Tibial nerve (tissue), 4 donors: ENCODE data around the gene NKG7. TPM values are rescaled to one million over a fixed set of nuclear protein-coding genes. Genes with fewer than 3 reads are reported as not detected.

Experiments used
- DNase-seq, 2 donors: peaks; one replicate each; pipeline ENCODE4 v3.0.0-alpha.2; 2019; ENCODE audit warnings: low spot score in 2 of 2
- H3K27ac ChIP-seq, 4 donors: fragments of 200-600 bp; sonication (generic) in 3 of 4; one replicate each; pipeline ENCODE4 v1.5.1; 2017 to 2019; ENCODE audit warnings: mild to moderate bottlenecking in 1 of 4
- H3K27me3 ChIP-seq, 2 donors: fragments of 200-600 bp; sonication (generic) in 1 of 2; one replicate each; pipeline versions ENCODE4 v1.5.1 to v1.6.0; 2017 to 2019
- H3K36me3 ChIP-seq, 3 donors: fragments of 200-600 bp; sonication (generic); one replicate each; pipeline ENCODE4 v1.5.1; 2018 to 2019
- H3K4me1 ChIP-seq, 4 donors: fragments of 200-600 bp; sonication (generic) in 3 of 4; one replicate each; pipeline ENCODE4 v1.5.1; 2017 to 2019
- H3K4me3 ChIP-seq, 4 donors: fragments of 200-600 bp; sonication (generic) in 3 of 4; one replicate each; pipeline ENCODE4 v1.5.1; 2017 to 2019; ENCODE audit warnings: mild to moderate bottlenecking in 1 of 4, moderate library complexity in 1 of 4
- H3K9me3 ChIP-seq, 4 donors: fragments of 200-600 bp; sonication (generic) in 3 of 4; one replicate each; pipeline ENCODE4 v1.5.1; 2017 to 2019
- EP300 ChIP-seq, 2 donors: sonication (generic); formaldehyde crosslinking; IDR thresholded peaks; one replicate each; pipeline ENCODE4 v1.6.1; 2017; ENCODE audit warnings: antibody characterized with exemption in 2 of 2, mild to moderate bottlenecking in 1 of 2
- POLR2A ChIP-seq, 2 donors: fragments of 450-650 bp; IDR thresholded peaks; one replicate each; pipeline ENCODE4 v1.6.1; 2017; ENCODE audit warnings: antibody characterized with exemption in 2 of 2, mild to moderate bottlenecking in 2 of 2, moderate library complexity in 2 of 2
- WGBS, 2 donors: methylation state at CpG; one replicate each; pipeline ENCODE4 v1.1.5; 2018; 5-methylcytosine and 5-hydroxymethylcytosine counted together
- total RNA-seq, 4 donors: library from RNA; depleted of rRNA; stranded (reverse); fragments of >200 nt; gene quantifications; one replicate each; pipeline ENCODE4 v1.1.0, GENCODE V29; 2016
- TF ChIP-seq, protein P1 (sequence below), 5 experiments: fragments of 200-600 bp in 3 of 5; fragments of 450-650 bp in 2 of 5; sonication (generic) in 3 of 5; IDR thresholded peaks; one replicate each; pipeline ENCODE4 v1.5.1; 2016 to 2019; ENCODE audit warnings: antibody characterized with exemption in 5 of 5, mild to moderate bottlenecking in 3 of 5, moderate library complexity in 2 of 5

Gene NKG7
- total RNA-seq, 4 donors from 2014 or later: 3.6 to 3.9 TPM; not detected in 2

- Histone ChIP-seq H3K36me3 (peaks cover 0 to 9% (median 0%) of the 10 kb centered on the region in 3 donors), H3K4me3 (no peak overlapping the region), H3K4me1 (peaks cover 0 to 28% (median 11%) of the 10 kb centered on the region in 4 donors), H3K9me3 (no peaks in the 10 kb centered on the region), H3K27me3 (no peaks in the 10 kb centered on the region), H3K27ac (no peak overlapping the region)
- WGBS, 2 donors: 88% methylated on average over 11 to 12 of the region's 13 CpGs
- TF ChIP-seq, protein P1, sequence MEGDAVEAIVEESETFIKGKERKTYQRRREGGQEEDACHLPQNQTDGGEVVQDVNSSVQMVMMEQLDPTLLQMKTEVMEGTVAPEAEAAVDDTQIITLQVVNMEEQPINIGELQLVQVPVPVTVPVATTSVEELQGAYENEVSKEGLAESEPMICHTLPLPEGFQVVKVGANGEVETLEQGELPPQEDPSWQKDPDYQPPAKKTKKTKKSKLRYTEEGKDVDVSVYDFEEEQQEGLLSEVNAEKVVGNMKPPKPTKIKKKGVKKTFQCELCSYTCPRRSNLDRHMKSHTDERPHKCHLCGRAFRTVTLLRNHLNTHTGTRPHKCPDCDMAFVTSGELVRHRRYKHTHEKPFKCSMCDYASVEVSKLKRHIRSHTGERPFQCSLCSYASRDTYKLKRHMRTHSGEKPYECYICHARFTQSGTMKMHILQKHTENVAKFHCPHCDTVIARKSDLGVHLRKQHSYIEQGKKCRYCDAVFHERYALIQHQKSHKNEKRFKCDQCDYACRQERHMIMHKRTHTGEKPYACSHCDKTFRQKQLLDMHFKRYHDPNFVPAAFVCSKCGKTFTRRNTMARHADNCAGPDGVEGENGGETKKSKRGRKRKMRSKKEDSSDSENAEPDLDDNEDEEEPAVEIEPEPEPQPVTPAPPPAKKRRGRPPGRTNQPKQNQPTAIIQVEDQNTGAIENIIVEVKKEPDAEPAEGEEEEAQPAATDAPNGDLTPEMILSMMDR (IDR thresholded peaks at IDR 0.05): no peak
- no peak for TF ChIP-seq EP300 (IDR thresholded peaks at IDR 0.05)
- TF ChIP-seq POLR2A (IDR thresholded peaks at IDR 0.05): no peak
- no peak for DNase-seq
Observed at GRCh38 chr19:51337141-51337860, 35.2 kb downstream of the NKG7 start.

- WGBS, 2 donors: 85 to 90% methylated on average over 13 of the region's 13 CpGs
Observed at GRCh38 chr19:51333836-51334460, 38.5 kb downstream of the NKG7 start.

DNA sequence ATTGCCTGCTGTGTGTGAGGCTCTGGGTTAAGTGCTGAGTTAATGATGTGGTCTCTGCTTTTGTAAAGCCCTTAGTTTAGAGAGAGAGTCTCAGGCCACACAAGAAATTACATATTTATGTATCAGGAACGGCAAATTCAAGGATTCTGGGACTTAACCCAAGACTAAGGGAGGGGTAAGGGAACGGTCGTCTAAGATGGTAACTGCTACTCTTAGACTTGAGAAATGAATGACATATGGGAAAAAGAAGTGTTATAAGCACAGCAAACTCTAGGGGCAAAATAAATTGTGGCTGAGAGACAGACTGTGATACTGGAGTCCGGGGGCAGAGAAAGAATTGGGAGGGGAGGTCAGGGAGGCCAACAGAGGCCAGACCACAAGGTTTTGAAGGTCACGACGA, 40.7 kb downstream of the NKG7 start:
- Histone ChIP-seq H3K27me3 (peaks cover 0 to 37% of the 10 kb centered on the region in 2 donors), H3K36me3 (peaks cover 0 to 31% (median 0%) of the 10 kb centered on the region in 3 donors), H3K27ac (no peak overlapping the region), H3K9me3 (no peaks in the 10 kb centered on the region), H3K4me3 (no peak overlapping the region), H3K4me1 (peaks cover 0 to 15% (median 6%) of the 10 kb centered on the region in 4 donors)
- TF ChIP-seq, protein P1 (IDR thresholded peaks at IDR 0.05): no peak
- no peak for TF ChIP-seq POLR2A (IDR thresholded peaks at IDR 0.05)
- no peak for TF ChIP-seq EP300 (IDR thresholded peaks at IDR 0.05)
- DNase-seq: no peak
- 82 to 87% methylated on average over 6 of the region's 6 CpGs for WGBS, 2 donors

More at GRCh38 chr19:51333836-51334460, 38.5 kb downstream of the NKG7 start:
- Histone ChIP-seq H3K4me1 (peaks cover 0 to 8% (median 2%) of the 10 kb centered on the region in 4 donors), H3K9me3 (no peaks in the 10 kb centered on the region), H3K27me3 (peaks cover 0 to 14% of the 10 kb centered on the region in 2 donors), H3K4me3 (no peak overlapping the region), H3K36me3 (peaks cover 0 to 31% (median 0%) of the 10 kb centered on the region in 3 donors), H3K27ac (no peak overlapping the region)
- TF ChIP-seq EP300 (IDR thresholded peaks at IDR 0.05) (no peak), POLR2A (IDR thresholded peaks at IDR 0.05) (no peak)
- TF ChIP-seq, protein P1 (IDR thresholded peaks at IDR 0.05): no peak
- DNase-seq: no peak

DNA sequence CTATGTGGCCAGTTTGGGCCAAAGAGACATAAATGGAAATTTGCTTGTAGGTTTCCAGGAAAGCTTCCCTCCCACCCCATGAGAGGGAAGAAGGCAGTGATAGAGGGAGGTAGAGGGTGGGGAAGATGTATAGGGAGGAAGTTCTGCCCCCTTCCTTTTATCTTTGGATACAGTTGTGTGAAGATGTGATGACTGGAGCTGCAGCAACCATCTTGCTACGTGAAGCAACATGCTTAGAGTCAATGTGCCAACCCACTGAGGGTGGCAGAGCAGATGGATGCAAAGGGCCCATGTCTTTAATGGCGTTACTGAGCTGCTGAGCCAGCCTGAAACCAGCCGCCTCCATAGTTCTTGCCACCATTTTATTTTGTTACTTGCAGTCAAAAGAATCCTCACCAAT, 41.3 kb downstream of the NKG7 start:
- TF ChIP-seq POLR2A (IDR thresholded peaks at IDR 0.05) (no peak), EP300 (IDR thresholded peaks at IDR 0.05) (no peak)
- TF ChIP-seq, protein P1 (IDR thresholded peaks at IDR 0.05): no peak
- peaks cover 0 to 42% of the 10 kb centered on the region in 2 donors for H3K27me3 ChIP-seq
- 78 to 89% methylated on average over 3 of the region's 3 CpGs for WGBS, 2 donors
- peaks cover 0 to 16% (median 6%) of the 10 kb centered on the region in 4 donors for H3K4me1 ChIP-seq
- no peak overlapping the region for H3K4me3 ChIP-seq
- peaks cover 0 to 31% (median 0%) of the 10 kb centered on the region in 3 donors for H3K36me3 ChIP-seq
- no peak for DNase-seq
- no peaks in the 10 kb centered on the region for H3K9me3 ChIP-seq
- no peak overlapping the region for H3K27ac ChIP-seq

- no peak for DNase-seq
- Histone ChIP-seq H3K9me3 (no peaks in the 10 kb centered on the region), H3K27me3 (peaks cover 0 to 50% of the 10 kb centered on the region in 2 donors), H3K4me1 (peaks cover 0 to 16% (median 6%) of the 10 kb centered on the region in 4 donors), H3K27ac (no peak overlapping the region), H3K36me3 (peaks cover 0 to 31% (median 0%) of the 10 kb centered on the region in 3 donors), H3K4me3 (no peak overlapping the region)
- 94 to 97% methylated on average over 4 of the region's 4 CpGs for WGBS, 2 donors
- no peak for TF ChIP-seq EP300 (IDR thresholded peaks at IDR 0.05)
- no peak for TF ChIP-seq POLR2A (IDR thresholded peaks at IDR 0.05)
- TF ChIP-seq, protein P1 (IDR thresholded peaks at IDR 0.05): no peak
Observed at GRCh38 chr19:51330366-51330765, 42.1 kb downstream of the NKG7 start.
